IPS-20b (cell line): ENCODE results near the gene GFRA4.

Source experiments
- H3K27ac ChIP-seq: one replicate; pipeline ENCODE4 v1.5.1; 2013; ENCODE audit warnings: low read length
- H3K27me3 ChIP-seq: 2 replicates; pipeline ENCODE4 v1.6.1; 2013; ENCODE audit warnings: mild to moderate bottlenecking, low read length, inconsistent platforms; ENCODE audit not compliant: insufficient read depth
- H3K36me3 ChIP-seq: 2 replicates; pipeline ENCODE4 v1.6.1; 2013; ENCODE audit warnings: low read depth, mild to moderate bottlenecking, inconsistent platforms, low read length, moderate library complexity; ENCODE audit not compliant: insufficient read depth
- H3K4me1 ChIP-seq: 2 replicates; pipeline ENCODE4 v1.6.1; 2013; ENCODE audit warnings: mild to moderate bottlenecking, control low read depth, inconsistent platforms, low read length, moderate library complexity; ENCODE audit not compliant: insufficient read depth
- H3K4me3 ChIP-seq: 2 replicates; pipeline ENCODE4 v1.5.1; 2013; ENCODE audit warnings: mild to moderate bottlenecking, low read length, inconsistent platforms
- H3K9ac ChIP-seq: 2 replicates; pipeline ENCODE4 v1.6.1; 2013; ENCODE audit warnings: low read depth, mild to moderate bottlenecking, inconsistent platforms, low read length, moderate library complexity
- H3K9me3 ChIP-seq: 2 replicates; pipeline ENCODE4 v1.6.1; 2013; ENCODE audit warnings: mild to moderate bottlenecking, low read depth, low read length, inconsistent platforms; ENCODE audit not compliant: insufficient read depth

GFRA4 gene

GRCh38 chr20:3691306-3691705, 28.1 kb upstream of the GFRA4 start:
- H3K4me3 ChIP-seq, result no peak overlapping the region
- H3K27ac ChIP-seq, result no peak overlapping the region
- H3K4me1 ChIP-seq, result no peaks in the 10 kb centered on the region
- no peaks in the 10 kb centered on the region for H3K36me3 ChIP-seq
- 0 out of 2 replicates have a peak, but pooled peaks cover under 1% of the 10 kb centered on the region for H3K27me3 ChIP-seq
- no peak overlapping the region for H3K9ac ChIP-seq
- H3K9me3 ChIP-seq, result no peaks in the 10 kb centered on the region

DNA sequence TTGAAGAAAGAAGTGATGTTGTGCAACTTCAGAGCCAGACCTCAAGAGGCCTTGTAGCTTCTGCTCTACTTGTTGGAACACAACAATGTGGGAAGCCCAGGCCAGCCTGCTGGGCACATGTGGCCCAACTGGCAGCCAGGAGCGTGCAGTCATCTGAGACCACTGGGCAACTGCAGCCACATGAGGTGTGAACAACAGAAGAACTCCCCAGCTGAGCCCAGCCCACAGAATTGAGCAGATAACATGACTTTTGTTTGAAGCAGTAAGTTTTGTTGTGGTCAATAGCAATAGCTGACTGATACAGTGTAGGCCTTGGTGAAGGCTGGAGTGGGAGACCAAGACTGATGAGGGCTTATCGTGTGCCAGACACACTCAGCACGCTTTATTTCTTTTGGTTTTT, 27.2 kb upstream of the GFRA4 start:
- Histone ChIP-seq H3K27ac (no peak overlapping the region), H3K36me3 (no peaks in the 10 kb centered on the region), H3K4me1 (no peaks in the 10 kb centered on the region; the same call in 1 of the 2 replicates), H3K9ac (no peak overlapping the region), H3K4me3 (no peak overlapping the region), H3K27me3 (peaks cover 9% of the 10 kb centered on the region; the same call in 1 of the 2 replicates), H3K9me3 (no peaks in the 10 kb centered on the region)

- Histone ChIP-seq H3K4me3 (no peak overlapping the region), H3K27ac (no peak overlapping the region), H3K27me3 (peaks cover 14% of the 10 kb centered on the region; the same call in 1 of the 2 replicates), H3K4me1 (peaks cover 3% of the 10 kb centered on the region; the same call in 1 of the 2 replicates), H3K36me3 (no peaks in the 10 kb centered on the region), H3K9ac (no peak overlapping the region), H3K9me3 (no peaks in the 10 kb centered on the region)
Observed at GRCh38 chr20:3689978-3690377, 26.8 kb upstream of the GFRA4 start.

GRCh38 chr20:3687655-3688054, 24.5 kb upstream of the GFRA4 start:
- H3K4me1 ChIP-seq, result peaks cover 9% of the 10 kb centered on the region; the same call in 1 of the 2 replicates
- H3K36me3 ChIP-seq, result no peaks in the 10 kb centered on the region
- H3K4me3 ChIP-seq, result no peak overlapping the region
- no peaks in the 10 kb centered on the region for H3K9me3 ChIP-seq
- no peak overlapping the region for H3K9ac ChIP-seq
- H3K27ac ChIP-seq, result no peak overlapping the region
- peaks cover 27% of the 10 kb centered on the region for H3K27me3 ChIP-seq

- Histone ChIP-seq H3K27me3 (peaks cover 33% of the 10 kb centered on the region), H3K4me1 (peaks cover 9% of the 10 kb centered on the region; the same call in 1 of the 2 replicates), H3K36me3 (no peaks in the 10 kb centered on the region), H3K9ac (no peak overlapping the region), H3K9me3 (no peaks in the 10 kb centered on the region), H3K4me3 (no peak overlapping the region), H3K27ac (no peak overlapping the region)
Observed at GRCh38 chr20:3686867-3687321, 23.7 kb upstream of the GFRA4 start.

DNA sequence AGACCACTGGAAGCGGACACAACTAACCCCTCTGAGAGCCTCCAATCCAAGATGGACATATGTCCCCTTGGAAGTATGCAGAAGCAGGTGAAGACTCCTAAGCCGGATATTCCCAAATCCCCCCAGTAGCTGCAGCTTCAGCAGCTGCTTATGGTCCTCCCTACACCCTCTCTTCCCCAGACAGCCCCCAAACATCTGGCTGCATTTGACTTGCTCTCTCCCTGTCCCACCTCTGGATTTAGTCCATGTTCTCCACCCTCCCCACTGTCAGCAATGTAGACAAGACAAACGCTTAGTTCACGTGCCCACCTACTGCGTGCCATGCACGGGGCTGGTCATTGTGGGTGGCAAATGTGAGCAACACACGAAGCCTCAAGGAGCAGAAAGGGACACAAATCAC, 23.2 kb upstream of the GFRA4 start:
- no peak overlapping the region for H3K27ac ChIP-seq
- H3K27me3 ChIP-seq, result peaks cover 37% of the 10 kb centered on the region
- H3K9ac ChIP-seq, result no peak overlapping the region
- H3K4me1 ChIP-seq, result peaks cover 9% of the 10 kb centered on the region; the same call in 1 of the 2 replicates
- H3K36me3 ChIP-seq, result no peaks in the 10 kb centered on the region
- H3K9me3 ChIP-seq, result no peaks in the 10 kb centered on the region
- no peak overlapping the region for H3K4me3 ChIP-seq

- no peak overlapping the region for H3K27ac ChIP-seq
- no peak overlapping the region for H3K9ac ChIP-seq
- no peaks in the 10 kb centered on the region for H3K9me3 ChIP-seq
- H3K4me1 ChIP-seq, result peaks cover 12% of the 10 kb centered on the region; the same call in 1 of the 2 replicates
- no peaks in the 10 kb centered on the region for H3K36me3 ChIP-seq
- H3K27me3 ChIP-seq, result peaks cover 48% of the 10 kb centered on the region
- H3K4me3 ChIP-seq, result no peak overlapping the region
Observed at GRCh38 chr20:3685341-3685740, 22.1 kb upstream of the GFRA4 start.

DNA sequence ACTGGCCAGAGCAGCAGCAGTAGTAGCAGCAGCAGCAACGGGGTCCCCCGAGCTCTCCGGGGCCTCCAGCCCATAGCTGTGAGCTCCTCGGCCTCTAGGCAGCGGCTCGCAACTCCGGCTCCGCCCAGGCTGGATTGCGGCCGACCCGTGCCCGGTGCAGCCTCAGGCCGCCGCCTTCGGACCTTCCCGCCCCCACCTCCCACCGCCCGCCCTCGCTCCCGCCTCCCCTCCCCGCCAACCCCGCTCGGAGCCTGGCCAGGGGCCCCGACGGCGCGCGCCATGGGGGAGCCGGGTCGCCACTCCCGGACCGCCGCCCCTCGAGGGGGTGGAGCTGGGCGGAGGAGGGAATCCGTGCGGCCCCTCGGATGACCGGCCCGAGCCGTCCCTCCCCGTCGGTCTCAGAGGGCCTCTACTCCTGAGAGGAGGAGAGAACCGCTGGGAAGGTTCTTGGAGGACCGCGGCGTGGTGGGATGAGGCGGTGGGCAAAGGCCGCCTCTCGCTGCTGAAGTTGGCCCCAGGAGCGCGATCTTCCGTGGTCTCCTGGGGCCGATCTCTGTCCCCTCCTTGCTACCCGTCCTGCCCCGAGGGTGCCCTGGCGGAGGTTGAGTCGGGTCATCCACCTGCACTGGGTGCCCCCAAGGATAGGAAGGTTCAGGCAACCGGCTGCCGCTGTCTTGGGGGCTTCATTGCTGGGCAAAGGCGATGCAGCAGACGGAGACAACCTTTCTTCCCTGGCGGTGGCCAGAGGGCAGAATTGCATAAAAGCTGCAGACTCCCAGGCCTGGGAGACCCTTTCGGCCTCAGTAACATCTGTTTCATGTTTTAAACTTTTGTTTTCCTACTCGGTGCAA, 19.0 kb upstream of the GFRA4 start, which contains the start of gene ADAM33:
TSS of gene ADAM33 (minus strand) at position 80 of the 851 bp plus-strand sequence. CDS start at position 74, 6 bp downstream.
- Histone ChIP-seq H3K4me1 (peaks cover 15% of the 10 kb centered on the region; the same call in 1 of the 2 replicates), H3K4me3 (peak within 1 kb of the TSS; percentile 74), H3K9ac (peak within 1 kb of the TSS; percentile 48; the same call in 1 of the 2 replicates), H3K36me3 (no peaks in the 10 kb centered on the region), H3K27me3 (peaks cover 49% of the 10 kb centered on the region), H3K27ac (no peak within 1 kb of the TSS), H3K9me3 (no peaks in the 10 kb centered on the region)

DNA sequence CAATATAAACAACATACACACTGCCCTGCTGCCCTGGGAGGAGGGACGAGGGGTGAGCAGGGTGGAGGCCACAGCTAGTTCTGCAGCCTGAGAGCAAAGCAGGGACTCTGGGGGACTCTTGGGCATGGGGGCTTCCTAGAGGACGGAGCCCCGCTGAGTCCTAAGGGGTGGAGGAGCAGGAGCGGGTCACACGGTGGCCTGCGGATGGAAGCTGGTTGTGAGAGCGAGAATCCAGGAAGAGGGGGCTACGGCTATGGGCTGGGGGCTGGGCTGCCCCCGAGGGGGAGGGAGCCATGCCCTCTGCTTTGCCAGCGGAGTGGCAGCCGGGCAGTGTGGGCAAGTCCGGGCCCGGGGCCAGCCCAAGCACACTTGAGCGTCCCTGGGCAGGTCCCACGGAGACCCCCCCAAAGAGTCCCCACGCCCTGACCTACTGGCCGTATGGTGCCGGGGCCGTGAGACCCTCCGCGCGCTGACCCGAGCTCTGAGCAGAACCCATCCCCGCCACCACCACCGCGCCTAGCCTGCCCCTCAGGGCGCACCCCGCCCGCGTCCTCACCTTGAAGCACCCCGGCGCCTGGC, 18.2 kb upstream of the GFRA4 start:
- Histone ChIP-seq H3K36me3 (no peaks in the 10 kb centered on the region), H3K4me3 (peak overlapping the region; percentile 58; the same call in 1 of the 2 replicates), H3K9me3 (no peaks in the 10 kb centered on the region), H3K27ac (no peak overlapping the region), H3K9ac (no peak overlapping the region), H3K27me3 (peaks cover 49% of the 10 kb centered on the region), H3K4me1 (peaks cover 15% of the 10 kb centered on the region; the same call in 1 of the 2 replicates)

GRCh38 chr20:3680701-3681351, 17.6 kb upstream of the GFRA4 start:
- Histone ChIP-seq H3K27ac (no peak overlapping the region), H3K36me3 (no peaks in the 10 kb centered on the region), H3K4me3 (peak overlapping the region; percentile 58; the same call in 1 of the 2 replicates), H3K9me3 (no peaks in the 10 kb centered on the region), H3K9ac (no peak overlapping the region), H3K4me1 (peaks cover 15% of the 10 kb centered on the region; the same call in 1 of the 2 replicates), H3K27me3 (peaks cover 44% of the 10 kb centered on the region)
